Lower leg skin (tissue), 3 donors: ENCODE data around the gene PUS10.

Experiments
- CTCF ChIP-seq, 3 donors: fragments of 450-650 bp; IDR thresholded peaks; one replicate each; pipeline ENCODE4 v1.5.1; 2016; ENCODE audit warnings: antibody characterized with exemption in 3 of 3, mild to moderate bottlenecking in 3 of 3, moderate library complexity in 2 of 3
- POLR2A ChIP-seq, 2 donors: fragments of 450-650 bp; IDR thresholded peaks; one replicate each; pipeline ENCODE4 v1.6.1; 2016 to 2017; ENCODE audit warnings: antibody characterized with exemption in 2 of 2, mild to moderate bottlenecking in 1 of 2, moderate library complexity in 1 of 2

GRCh38 chr2:61018798-61019197, 743 bp upstream of the PUS10 start:
- TF ChIP-seq POLR2A (IDR thresholded peaks at IDR 0.05) (no peak), CTCF (IDR thresholded peaks at IDR 0.05) (no peak)
